Stimulated activated CD8-positive, alpha-beta memory T cell treated with anti-CD3 and anti-CD28 coated beads, Interleukin-4, amount 100 ng/mL, for 24 hours (primary cell): ENCODE measurements around the gene TMEM82.
"Not testable (repeated sequence)": the region's sequence is repeated elsewhere in the genome, so short reads cannot be mapped to it uniquely, and the experiment has no call there.

ENCODE experiments used
- DNase-seq: peaks from one replicate; pipeline ENCODE4 v3.0.0-alpha.2; 2020; ENCODE audit warnings: low read depth

TMEM82 gene

DNA sequence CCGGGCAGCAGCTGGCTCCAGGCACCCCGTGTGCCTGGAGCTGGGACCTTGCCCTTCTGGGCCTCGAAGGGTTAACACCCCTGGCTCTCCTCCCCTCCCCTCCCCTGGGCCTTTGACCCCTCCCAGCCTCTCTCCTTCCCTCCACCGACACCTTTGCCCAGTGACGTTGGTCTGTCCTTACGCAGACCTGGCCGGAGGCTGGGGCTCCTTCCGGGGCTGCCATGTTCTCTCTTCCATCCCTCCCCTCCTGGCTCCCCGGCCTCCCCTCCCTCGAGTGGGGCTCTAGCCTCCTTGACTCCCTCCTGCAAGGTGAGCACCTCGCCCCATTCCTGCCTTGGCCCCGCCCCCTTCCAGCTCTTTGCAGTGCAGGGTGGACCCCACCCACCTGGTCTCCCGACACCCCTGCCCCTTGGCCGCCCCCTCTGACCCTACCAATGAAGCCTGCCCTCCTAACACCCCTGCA, at the start of gene TMEM82:
Gene TMEM82, plus strand, starts transcription at position 161 of the 463 bp plus-strand sequence. Its CDS starts 61 bp downstream, at position 222.
- no peak for DNase-seq

DNA sequence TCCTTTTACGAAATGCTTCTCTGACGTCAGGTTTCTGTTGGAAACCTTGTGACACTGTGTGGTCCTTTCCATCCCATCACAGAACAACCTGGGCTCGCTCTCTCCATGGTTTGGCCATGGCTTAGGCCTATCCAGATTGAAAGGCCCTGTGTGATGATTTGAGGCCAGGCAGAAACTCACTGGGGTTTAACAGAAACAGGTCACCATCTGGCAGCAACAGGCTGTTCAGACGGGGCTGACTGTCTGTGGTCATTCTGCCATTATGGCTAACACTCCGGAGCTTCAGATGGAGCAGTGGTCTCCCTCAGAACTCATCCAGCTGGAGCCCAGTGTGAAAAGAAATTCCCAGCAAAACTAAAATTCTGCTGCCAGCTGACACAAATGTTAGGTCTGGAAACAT, 48.9 kb upstream of the TMEM82 start:
- no peak for DNase-seq

DNA sequence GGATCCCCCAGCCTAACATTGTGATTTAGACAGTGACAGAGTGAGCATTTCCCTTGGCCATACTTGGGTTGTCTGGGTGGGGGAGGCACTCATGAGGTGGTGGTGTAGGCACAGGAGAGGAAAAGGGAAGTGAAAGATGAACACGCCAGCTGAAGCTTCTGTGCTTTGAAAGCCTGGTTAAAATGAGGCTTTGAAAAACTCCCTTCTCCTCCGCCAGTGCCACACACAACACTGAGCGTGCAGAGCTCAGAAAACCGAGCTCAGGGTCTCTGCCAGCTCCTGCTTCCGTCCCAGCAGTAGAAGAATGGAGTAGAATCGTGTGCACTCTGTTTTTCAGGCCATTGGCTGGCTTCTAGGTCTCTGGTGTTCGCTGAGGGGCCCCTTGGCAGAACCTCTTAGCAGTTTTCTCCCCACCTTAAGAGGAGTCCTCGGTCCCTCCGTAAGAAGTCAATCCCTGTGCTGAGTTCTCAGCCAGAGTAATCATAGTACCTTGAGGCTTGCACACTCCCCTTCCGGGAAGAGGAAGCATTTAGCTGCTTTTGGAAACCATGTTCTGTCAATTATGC, 45.3 kb upstream of the TMEM82 start:
- DNase-seq = no peak

DNA sequence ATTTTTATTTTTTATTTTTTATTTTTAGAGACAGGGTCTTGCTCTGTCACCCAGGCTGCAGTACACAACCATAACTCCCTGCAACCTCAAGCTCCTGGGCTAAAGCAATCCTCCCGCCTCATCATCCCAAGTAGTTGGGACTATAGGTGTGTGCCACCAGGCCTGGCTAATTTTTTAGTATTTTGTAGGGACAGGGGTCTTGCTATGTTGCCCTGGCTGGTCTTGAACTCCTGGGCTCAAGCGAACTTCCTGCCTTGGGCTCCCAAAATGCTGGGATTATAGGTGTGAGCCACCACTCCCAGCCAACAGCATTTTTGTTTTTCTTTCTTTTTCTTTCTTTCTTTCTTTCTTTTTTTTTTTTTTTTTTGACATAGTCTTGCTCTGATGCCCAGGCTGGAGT, 44.1 kb upstream of the TMEM82 start:
- no peak for DNase-seq

DNA sequence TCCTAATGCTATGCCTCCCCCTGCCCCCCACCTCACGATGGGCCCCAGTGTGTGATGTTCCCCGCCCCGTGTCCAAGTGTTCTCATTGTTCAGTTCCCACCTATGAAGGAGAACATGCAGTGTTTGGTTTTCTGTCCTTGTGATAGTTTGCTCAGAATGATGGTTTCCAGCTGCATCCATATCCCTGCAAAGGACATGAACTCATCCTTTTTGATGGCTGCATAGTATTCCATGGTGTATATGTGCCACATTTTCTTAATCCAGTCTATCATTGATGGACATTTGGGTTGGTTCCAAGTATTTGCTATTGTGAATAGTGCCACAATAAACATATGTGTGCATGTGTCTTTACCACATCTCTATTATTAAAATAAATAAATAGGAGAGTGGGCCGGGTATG, 43.0 kb upstream of the TMEM82 start:
- not testable (repeated sequence) for DNase-seq

DNA sequence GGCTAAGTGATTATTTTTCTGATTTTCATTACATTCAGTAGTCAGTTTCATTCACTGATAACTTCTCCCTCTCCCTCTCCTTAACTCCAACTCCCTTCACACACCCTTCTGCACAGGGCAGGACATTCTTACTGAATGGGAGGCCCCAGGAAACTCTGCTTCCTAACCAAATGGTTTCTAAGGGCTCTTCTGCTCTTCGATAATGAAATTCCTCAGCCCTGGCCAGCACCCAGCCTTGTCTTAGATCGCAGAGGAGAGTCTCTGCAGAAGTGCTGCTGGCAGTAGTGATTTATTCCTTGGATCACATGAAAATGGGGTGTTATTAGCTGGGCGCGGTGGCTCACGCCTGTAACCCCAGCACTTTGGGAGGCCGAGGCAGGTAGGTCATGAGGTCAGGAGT, 41.8 kb upstream of the TMEM82 start:
- DNase-seq = no peak

DNA sequence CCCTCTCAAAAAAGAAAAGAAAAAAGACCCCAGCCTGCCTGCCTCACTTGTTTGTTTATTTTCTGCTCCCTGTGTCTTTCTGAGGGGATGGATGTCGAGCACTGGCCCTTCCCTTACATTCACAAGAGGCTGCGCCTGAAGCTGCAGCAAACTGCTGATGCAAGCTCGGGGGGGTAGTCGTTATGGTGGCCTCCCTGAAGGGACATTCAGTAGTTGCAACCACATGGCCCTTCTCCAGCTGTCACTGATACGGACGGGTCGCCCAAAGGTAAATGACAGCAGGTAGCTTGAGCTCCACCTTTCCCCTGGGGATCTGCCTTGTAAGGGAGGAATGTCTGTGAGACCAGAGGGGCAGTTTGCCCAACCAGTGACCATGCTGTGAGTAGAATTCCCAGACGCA, 40.5 kb upstream of the TMEM82 start:
- DNase-seq = no peak

DNA sequence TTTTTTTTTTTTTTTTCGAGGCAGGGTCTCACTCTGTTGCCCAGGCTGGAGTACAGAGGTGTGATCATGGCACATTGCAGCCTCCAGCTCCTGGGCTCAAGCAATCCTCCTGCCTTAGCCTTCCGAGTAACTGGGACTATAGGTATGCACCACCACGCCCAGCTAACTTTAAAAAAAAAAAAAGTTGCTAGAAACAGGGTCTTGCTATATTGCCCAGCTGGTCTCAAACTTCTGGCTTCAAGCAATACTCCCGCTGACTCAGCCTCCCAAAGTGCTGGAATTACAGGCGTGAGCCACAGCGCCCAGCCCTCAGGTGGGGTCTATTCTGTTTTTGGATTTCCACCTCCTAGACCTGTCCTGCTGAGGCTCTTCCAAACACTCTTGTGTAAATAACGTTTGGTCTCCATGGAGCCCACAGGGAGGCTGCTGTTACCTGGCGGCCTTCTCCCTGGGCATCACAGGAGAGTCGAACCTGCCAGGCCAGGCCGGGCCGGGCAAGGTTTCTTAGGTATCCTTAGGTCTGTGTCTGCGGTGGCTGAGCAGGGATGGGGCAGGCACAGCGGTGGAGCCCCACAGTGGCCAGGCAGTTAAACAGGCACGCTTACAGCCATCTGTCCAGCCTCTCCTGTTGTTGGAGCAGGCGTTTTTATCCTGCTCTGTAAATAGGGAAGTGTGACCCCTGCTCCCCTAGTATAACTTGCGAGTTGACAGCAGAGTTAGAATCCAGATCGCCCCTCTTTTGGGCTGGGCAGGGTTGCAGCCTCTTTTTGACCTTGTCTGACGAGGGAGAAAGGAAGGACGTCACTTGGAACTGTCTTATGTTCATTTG, 39.4 kb upstream of the TMEM82 start:
- DNase-seq = no peak

DNA sequence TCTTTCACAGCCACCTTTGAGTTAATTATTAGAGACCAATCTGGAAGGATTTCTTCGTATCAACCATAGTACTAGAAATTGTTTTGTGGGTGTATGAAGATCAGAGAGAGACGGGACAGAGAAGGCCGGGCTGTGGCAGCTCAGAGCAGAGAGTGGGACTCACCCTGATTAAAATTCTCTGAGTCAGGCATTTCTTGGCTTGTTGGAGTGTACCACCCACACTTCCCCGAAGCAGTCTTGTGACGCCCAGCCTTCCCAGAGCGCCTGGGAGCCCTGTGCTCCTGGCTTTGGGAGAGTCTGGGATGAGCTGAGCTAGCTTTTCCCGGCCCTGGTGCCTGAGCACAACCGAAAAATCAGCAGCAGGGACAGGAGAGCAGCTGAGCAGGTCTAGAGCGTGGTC, 38.7 kb upstream of the TMEM82 start:
- no peak for DNase-seq

DNA sequence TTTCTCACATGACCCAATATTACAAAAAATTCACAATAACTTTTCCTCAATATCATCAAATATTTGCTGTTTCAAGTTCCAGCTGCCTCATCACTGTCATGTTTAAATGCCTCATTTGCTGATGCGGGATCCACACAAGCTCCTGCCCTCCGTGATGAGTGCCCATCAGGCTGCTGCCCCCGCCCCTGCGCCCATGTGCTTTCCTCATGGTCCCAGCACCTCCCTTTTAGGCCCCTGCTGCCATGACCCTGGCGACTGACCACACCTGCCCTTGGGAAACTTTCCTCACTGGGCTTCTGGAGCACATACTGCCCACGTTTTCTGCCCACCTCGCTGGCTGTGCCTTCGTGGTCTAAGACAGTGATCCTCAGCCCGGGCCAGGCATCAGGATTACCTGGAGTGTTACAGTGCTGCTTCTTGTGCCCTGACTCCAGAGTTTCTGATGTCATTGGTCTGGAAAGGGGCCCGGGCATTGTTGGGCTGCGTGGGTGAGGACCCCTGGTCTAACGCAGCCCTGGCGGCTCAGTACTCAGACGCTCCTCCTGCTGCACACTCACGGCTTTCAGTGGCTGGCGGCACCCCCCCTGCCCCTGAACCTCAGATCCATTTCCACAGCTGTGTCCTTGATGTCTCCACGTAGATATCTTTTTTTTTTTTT, 37.6 kb upstream of the TMEM82 start:
- no peak for DNase-seq

DNA sequence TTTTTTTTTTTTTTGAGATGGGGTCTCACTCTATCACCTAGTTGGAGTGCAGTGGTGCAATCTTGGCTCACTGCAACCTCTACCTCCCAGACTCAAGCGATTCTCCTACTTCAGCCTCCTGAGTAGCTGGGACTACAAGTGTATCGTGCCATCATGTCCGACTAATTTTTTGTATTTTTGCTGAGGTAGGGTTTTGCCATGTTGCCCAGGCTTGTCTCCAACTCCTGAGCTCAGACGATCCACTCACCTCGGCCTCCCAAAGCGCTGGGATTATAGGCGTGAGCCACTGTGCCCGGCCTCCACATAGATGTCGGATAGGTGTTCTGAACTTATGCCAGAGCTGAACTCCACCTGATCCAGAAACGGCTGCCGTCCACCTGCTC, 37.1 kb upstream of the TMEM82 start:
- DNase-seq = no peak

DNA sequence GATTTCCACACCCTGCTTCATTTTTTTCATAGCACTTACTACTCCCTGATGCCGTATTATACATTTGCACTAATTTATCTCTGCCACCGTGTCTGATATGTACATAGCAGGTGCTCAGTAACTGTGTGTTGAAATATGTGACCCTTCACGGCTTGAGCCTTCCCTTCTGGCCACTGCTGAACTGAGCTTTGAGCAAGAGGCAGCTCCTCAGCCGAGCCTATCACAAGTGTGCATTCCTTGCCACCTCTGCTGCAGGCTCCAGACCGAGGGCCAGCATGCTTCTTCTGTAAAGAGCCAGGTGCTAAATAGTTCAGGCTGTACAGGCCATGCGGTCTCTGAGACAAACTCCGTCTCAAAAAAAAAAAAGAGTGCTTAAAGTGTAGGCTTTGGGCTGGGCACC, 35.5 kb upstream of the TMEM82 start:
- DNase-seq = no peak

DNA sequence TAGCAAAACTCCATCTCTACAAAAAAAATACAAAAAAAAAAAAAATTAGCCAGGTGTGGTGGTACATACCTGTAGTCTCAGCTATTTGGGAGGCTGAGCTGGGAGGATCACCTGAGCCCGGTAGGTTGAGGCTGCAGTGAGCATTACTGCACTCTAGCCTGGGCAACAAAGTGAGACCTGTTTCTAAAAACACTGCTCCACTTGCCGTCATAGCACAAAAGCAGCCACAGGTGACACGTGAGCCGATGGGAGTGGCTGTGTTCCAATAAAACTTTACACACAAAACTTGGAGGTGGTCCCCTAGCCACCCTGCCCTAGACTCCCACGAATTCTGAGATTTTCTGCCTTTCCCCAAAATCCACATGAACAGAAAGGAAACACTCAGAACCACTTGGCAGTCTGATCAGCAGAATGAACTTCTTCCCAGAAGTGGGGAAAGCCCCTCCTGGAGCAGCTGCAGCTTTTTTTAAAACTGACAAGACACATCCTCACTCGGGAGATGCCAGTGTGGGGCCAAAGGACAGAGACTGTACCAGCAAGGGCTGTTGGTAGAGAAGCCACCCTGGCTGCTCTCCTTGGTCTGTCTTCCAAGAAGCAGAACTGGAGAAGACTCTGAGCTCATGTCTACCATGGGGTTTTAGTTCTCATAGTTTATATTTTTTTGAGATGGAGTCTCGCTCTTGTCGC, 34.9 kb upstream of the TMEM82 start:
- no peak for DNase-seq

DNA sequence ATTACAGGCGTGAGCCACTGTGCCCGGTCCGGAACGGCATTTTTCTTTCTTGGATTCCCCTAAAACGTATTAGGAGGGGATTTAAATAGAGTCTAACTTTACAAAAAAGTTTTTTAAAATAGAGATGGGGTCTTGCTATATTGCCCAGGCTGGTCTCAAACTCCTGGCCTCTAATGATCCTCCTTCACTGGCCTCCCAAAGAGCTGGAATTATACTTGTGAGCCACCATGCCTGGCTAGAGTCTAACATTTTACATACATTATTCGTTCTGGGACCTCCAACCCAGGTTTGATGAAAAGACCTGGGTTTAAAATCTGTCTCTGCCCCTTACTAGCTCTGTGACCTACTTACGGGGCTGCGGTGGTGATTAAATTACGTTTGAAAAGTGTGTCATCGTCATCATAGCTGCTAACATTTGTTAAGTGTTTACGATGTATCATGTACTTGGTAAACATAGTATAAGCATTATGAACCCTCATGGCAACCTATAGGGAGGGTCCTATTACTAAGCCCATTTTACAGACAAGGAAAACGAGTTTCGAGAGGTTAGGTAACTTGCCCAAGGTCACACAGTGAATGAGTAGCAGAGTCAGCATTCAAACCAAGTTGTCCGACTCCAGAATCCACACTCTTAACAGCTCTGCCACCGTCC, 33.7 kb upstream of the TMEM82 start:
- no peak for DNase-seq

DNA sequence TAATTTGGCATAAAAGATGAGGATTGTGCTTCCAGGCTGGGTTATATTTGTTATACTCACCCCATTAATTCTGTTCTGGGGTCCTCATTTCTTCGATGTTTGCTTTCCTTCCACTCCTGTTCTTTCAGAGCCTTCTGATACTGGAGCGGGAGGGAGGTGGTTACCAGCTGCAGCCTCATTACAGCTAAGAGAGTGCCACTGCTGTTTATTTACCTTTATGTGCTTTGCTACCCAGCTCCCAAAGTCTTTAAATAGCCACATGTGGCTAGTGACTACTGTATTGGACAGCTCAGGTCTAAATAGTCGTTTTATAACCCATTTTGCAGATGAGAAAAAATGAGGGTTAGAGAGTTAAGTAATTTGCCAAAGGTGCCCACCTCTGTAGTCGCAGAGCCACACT, 33.1 kb upstream of the TMEM82 start:
- no peak for DNase-seq

DNA sequence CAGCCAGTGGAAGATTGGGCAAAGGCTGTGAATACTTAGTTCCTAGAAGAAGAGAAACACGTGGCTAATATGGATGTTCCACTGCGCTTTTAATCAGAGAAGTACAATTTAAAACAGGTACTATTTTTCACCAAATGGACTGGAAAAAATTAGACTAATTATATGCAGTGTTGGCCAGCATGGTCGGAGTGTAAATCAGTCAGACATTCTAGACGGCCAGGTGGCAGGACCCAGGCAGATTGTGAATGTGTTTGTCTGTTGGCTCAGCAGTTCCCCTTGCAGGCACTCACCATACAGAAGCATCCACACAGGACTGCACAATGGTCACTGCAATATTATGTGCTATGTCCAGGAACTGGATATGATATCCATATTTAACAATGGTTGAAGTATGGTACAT, 30.1 kb upstream of the TMEM82 start:
- no peak for DNase-seq

DNA sequence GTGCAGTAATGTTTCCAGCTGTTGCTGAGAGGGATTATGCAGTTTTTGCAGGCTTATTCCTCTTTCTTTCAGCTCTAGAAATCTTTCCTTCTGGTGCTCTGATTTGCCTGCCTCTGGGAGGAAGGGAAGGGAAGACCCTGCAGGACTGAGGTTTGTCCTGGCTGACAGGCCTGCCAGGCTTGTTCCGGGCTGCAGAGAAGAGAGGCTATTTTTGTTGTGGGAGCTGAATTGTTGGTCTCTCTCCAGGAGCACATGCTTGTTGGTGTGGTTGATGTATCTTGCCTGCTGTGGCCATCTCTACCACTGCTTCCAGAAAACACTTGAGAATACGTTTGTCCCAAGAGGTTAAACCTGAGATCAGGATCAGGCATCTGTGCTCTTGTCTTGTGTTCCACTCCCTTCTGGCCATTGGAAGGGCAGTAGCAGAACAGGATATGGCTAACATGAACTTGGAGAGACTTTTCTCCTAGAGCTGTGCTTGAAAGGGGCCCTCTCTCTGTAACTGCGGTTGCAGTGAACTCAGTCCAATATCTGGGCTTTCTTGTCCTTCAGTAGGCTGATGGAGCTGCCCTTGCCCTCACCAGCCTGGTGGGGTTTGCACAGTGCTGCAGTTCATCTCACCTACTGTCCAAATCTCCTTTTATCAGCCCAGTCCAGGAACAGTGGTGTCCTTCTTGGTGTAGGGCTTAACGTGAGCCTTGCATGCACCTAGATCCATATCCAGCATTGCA, 27.7 kb upstream of the TMEM82 start:
- DNase-seq = no peak

DNA sequence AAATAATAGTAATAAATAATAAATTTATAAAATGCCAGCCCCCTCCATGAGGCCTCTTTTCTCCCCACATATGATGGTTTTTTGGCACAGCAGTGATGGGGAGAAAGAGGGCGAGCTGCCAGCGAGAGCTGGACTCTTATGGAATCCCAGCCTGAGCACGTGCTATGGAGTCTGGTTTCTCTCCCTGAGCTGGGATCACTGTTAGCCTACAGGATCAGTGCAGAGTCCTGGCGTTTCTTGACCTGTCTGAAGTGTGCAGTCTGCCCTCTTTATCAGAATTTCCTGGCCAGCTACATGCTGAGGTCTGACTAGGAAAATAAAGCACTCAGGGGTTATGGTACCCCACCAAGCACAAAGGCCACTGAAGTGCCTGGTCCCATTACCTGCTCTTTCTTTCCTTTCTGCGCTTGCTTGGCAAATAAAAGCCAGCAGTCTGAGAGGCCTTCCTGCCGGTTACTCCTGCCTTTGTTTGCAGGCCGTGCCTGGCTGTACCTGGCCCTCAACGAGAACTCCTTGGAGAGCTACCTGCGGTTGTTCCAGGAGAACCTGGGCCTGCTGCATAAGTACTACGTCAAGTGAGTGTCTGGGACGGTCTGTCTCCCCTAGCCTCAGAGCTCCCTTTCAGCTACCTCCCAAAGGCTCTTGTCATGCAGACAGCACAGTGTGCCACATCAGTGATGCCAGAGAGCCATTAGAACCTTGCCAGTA, 24.7 kb upstream of the TMEM82 start:
- no peak for DNase-seq

DNA sequence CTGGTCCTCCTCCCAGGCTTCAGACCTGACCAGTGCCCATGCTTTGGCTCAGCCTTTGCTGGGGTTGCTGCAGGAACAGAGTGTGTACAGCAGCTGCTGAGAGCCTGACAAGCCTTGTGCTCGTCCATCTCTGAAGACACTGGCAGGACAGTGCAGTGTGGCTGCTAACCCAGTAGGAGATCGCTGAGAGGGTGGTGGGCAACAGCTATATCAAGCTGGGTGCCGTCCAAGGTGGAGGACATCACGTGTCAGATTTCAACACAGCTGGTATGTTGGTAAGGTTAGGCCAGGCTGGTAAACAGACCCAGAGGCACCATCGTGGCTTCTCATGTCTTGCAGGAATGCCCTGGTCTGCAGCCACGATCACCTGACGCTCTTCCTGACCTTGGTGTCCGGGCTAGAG, 24.1 kb upstream of the TMEM82 start:
- no peak for DNase-seq

DNA sequence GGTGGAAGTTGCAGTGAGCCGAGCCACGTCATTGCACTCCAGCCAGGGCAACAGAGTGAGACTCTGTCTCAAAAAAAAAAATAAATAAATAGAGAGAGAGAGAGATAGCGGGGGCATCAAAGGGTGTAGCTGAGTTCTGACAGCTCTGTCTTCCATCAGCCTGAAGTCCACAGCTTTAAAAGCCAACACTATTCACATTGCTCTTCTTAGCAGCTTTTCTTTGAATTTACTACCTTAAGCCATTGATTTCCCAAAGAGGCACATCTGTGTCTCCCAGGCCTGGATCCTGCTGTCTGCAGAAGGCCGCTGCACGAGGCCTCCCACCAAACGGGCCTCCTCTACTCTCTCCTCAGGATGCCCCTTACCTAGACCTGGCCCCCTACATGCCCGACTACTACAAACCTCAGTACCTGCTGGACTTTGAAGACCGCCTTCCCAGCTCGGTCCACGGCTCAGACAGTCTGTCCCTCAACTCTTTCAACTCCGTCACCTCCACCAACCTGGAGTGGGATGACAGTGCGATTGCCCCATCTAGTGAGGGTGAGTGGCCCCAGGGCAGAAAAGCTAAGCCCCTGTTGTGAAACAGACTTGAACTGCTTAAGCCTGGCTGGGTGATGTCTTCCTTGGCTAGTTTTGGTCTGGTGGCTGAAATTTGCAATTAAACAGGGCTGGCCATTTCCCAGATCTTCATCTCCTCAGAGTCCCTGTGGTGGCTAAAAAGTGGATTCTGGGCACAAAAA, 22.7 kb upstream of the TMEM82 start:
- no peak for DNase-seq
